ENCODE data around the gene NRXN3.

DNA sequence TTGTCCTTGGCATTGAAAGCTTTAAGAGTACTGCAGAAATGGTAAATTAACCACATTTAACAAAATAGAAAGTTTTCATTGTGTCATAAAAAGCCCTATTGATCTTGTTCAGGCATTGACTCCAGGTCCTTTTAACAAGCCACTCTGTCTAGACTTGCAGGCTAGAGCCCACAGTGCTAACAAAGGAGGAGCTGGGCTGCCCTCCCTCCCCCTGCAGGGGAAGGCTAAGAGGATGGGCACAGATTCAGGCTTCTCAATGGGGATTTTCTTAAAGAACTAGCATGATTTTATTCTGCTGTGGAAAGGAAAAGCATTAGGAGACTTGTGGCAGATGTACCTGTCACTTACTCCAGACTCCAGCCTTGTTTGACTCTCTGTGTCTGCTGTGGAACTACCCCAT is 463.6 kb downstream of the NRXN3 start:
- no peak for TF ChIP-seq POLR2A (IDR thresholded peaks at IDR 0.05)
- TF ChIP-seq CTCF (IDR thresholded peaks at IDR 0.05), result no peak
